Prostate gland (tissue), 2 donors: Measurements from ENCODE around the gene NCAM1.

Source experiments
- CTCF ChIP-seq, 4 experiments: fragments of 200-600 bp in 2 of 4; fragments of 450-650 bp in 2 of 4; sonication (generic) in 2 of 4; IDR thresholded peaks; 1 replicate in 3 of 4; 2 replicates in 1 of 4; pipeline ENCODE4 v1.5.1; 2016 to 2019; ENCODE audit warnings: antibody characterized with exemption in 4 of 4, mild to moderate bottlenecking in 2 of 4, moderate library complexity in 2 of 4
- POLR2A ChIP-seq: fragments of 450-650 bp; IDR thresholded peaks from one replicate; pipeline ENCODE4 v1.6.1; 2016; ENCODE audit warnings: antibody characterized with exemption, mild to moderate bottlenecking
- POLR2AphosphoS5 ChIP-seq: sonication (generic); formaldehyde crosslinking; IDR thresholded peaks from one replicate; pipeline ENCODE4 v1.6.1; 2017; ENCODE audit warnings: antibody characterized with exemption

DNA sequence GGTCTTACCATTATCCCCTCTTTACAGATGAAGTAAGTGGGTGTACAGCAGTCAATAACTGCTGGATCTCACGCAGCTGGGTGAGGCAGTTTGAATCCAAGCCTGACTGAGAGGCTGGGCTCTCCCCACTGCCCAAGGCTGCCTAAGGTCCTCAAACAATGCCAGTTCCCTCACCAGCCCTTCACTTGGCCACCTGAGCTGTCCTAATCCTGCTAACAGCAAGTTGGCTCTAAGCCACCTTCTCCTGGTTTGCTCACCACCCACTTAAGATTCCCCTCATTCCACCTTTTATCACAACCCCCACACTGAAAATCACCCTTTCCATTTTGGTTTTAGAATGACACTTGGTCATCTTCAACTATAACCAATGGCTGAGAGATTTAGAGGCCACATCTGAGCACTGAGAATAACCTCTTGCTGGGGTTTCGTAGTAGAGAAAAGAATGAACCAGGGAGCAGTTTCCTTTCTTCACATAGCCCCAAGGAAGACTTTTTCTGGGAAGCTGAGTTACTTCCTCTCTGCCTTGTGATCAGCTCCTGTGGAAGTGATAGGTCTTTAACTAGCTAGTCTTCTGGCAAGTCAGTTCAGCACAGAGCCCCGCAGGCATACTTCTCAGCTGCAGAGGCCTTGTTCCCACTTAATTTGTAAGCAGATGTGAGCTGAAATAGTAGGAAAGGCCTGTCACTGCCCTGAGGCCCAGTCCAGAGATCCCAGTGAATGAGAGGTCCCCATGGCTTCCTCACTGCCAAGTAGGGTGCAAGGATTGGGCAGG, 295.4 kb downstream of the NCAM1 start:
- TF ChIP-seq CTCF (IDR thresholded peaks at IDR 0.05): no peak
- no peak for TF ChIP-seq POLR2AphosphoS5
- TF ChIP-seq POLR2A: no peak
